GM12864 (cell line): Measurements from ENCODE around the gene CBX8.

ENCODE experiments used
- DNase-seq: peaks from one replicate; pipeline ENCODE4 v3.0.0-alpha.2; 2011; ENCODE audit warnings: low read depth
- H3K4me3 ChIP-seq: 2 replicates; pipeline ENCODE4 v1.5.1; 2011; ENCODE audit warnings: mild to moderate bottlenecking, low read depth, low read length, control low read depth
- CTCF ChIP-seq: IDR thresholded peaks from 2 replicates; pipeline ENCODE4 v1.5.1; 2011; ENCODE audit warnings: low read depth, mild to moderate bottlenecking, moderate library complexity, low read length, control low read depth, inconsistent platforms; ENCODE audit errors: missing control alignments

The CBX8 gene

GRCh38 chr17:79798299-79799173, 1.7 kb upstream of the CBX8 start:
- DNase-seq, result no peak
- H3K4me3 ChIP-seq, result no peak overlapping the region
- no peak for TF ChIP-seq CTCF

- no peak for TF ChIP-seq CTCF
- DNase-seq, result no peak
- peak overlapping the region; percentile 55 for H3K4me3 ChIP-seq
These were observed 818 bp upstream of the CBX8 start for GRCh38 chr17:79797492-79798298.

GRCh38 chr17:79796444-79796762, 474 bp downstream of the CBX8 start:
- DNase-seq, result no peak
- no peak for TF ChIP-seq CTCF
- peak overlapping the region; percentile 78 for H3K4me3 ChIP-seq

GRCh38 chr17:79795795-79796443, 958 bp downstream of the CBX8 start:
- peak overlapping the region; percentile 78 for H3K4me3 ChIP-seq
- TF ChIP-seq CTCF, result no peak
- DNase-seq, result no peak

- TF ChIP-seq CTCF, result no peak
- no peak overlapping the region for H3K4me3 ChIP-seq
- DNase-seq, result no peak
These were observed 2.0 kb downstream of the CBX8 start for GRCh38 chr17:79794659-79795511.

GRCh38 chr17:79793924-79794304, 3.0 kb downstream of the CBX8 start:
- no peak for DNase-seq
- no peak overlapping the region for H3K4me3 ChIP-seq
- no peak for TF ChIP-seq CTCF
